ENCODE data around the gene SH3GLB2. TPM values are rescaled to one million over a fixed set of nuclear protein-coding genes. Genes with fewer than 3 reads are reported as not detected.

SH3GLB2 gene
- total and polyA plus RNA-seq, 2 donors (not counting 1 experiment from before 2014, with no cell fraction given) = 27.3 to 42.3 TPM

GRCh38 chr9:128986671-128987070, 41.5 kb downstream of the SH3GLB2 start:
- Histone ChIP-seq H3K9ac (ENCODE audit: insufficient read depth, low read length) (no peak overlapping the region), H3K4me2 (ENCODE audit: extremely low read depth, insufficient read depth, low read length) (no peak overlapping the region), H3K4me3 (replicated peaks in 1 of 4; ENCODE audit: control extremely low read depth in 1 of 4, insufficient read depth in 1 of 4, low read depth in 3 of 4, low read length in 4 of 4) (no peak overlapping the region), H3K36me3 (ENCODE audit: control insufficient read depth, insufficient read depth, low read length) (peaks cover 19% of the 10 kb centered on the region), H3K9me3 (ENCODE audit: control insufficient read depth, insufficient read depth, low read depth, low read length) (no peaks in the 10 kb centered on the region), H4K20me1 (ENCODE audit: control insufficient read depth, extremely low read depth, insufficient read depth, low read length) (no peaks in the 10 kb centered on the region), H3K79me2 (ENCODE audit: control insufficient read depth, insufficient read depth, low read length) (no peaks in the 10 kb centered on the region), H3K4me1 (ENCODE audit: control insufficient read depth, extremely low read depth, insufficient read depth, low read length) (peaks cover 7% of the 10 kb centered on the region), H3K27me3 (ENCODE audit: control insufficient read depth, insufficient read depth, low read length) (no peaks in the 10 kb centered on the region), H3K27ac (ENCODE audit: insufficient read depth, low read length) (no peak overlapping the region), H2AFZ (ENCODE audit: low read length) (no peak overlapping the region)
- DNase-seq (ENCODE audit: low read depth in 2 of 2) = no peak
- TF ChIP-seq EZH2 (IDR thresholded peaks at IDR 0.05; ENCODE audit: low read length, missing control alignments) = no peak
- no peak for TF ChIP-seq CTCF (conservative IDR thresholded peaks at IDR 0.05 in 1 of 2, IDR thresholded peaks at IDR 0.05 in 1 of 2; ENCODE audit: low read depth in 1 of 2, low read length in 2 of 2)

GRCh38 chr9:128983536-128983935, 44.6 kb downstream of the SH3GLB2 start:
- TF ChIP-seq EZH2 (IDR thresholded peaks at IDR 0.05; ENCODE audit: low read length, missing control alignments) (no peak), CTCF (conservative IDR thresholded peaks at IDR 0.05 in 1 of 2, IDR thresholded peaks at IDR 0.05 in 1 of 2; ENCODE audit: low read depth in 1 of 2, low read length in 2 of 2) (no peak)
- H3K27me3 ChIP-seq (ENCODE audit: control insufficient read depth, insufficient read depth, low read length) = no peaks in the 10 kb centered on the region
- no peak for DNase-seq (ENCODE audit: low read depth in 2 of 2)
- no peaks in the 10 kb centered on the region for H3K79me2 ChIP-seq (ENCODE audit: control insufficient read depth, insufficient read depth, low read length)
- peaks cover 17% of the 10 kb centered on the region for H3K36me3 ChIP-seq (ENCODE audit: control insufficient read depth, insufficient read depth, low read length)
- no peaks in the 10 kb centered on the region for H4K20me1 ChIP-seq (ENCODE audit: control insufficient read depth, extremely low read depth, insufficient read depth, low read length)
- H3K4me2 ChIP-seq (ENCODE audit: extremely low read depth, insufficient read depth, low read length) = no peak overlapping the region
- no peak overlapping the region for H3K9ac ChIP-seq (ENCODE audit: insufficient read depth, low read length)
- no peak overlapping the region for H3K4me3 ChIP-seq (replicated peaks in 1 of 4; ENCODE audit: control extremely low read depth in 1 of 4, insufficient read depth in 1 of 4, low read depth in 3 of 4, low read length in 4 of 4)
- no peaks in the 10 kb centered on the region for H3K9me3 ChIP-seq (ENCODE audit: control insufficient read depth, insufficient read depth, low read depth, low read length)
- no peak overlapping the region for H3K27ac ChIP-seq (ENCODE audit: insufficient read depth, low read length)
- peaks cover 7% of the 10 kb centered on the region for H3K4me1 ChIP-seq (ENCODE audit: control insufficient read depth, extremely low read depth, insufficient read depth, low read length)
- H2AFZ ChIP-seq (ENCODE audit: low read length) = no peak overlapping the region

GRCh38 chr9:128979111-128979510, 49.0 kb downstream of the SH3GLB2 start:
- Histone ChIP-seq H3K4me3 (replicated peaks in 1 of 4; ENCODE audit: control extremely low read depth in 1 of 4, insufficient read depth in 1 of 4, low read depth in 3 of 4, low read length in 4 of 4) (no peak overlapping the region), H3K4me2 (ENCODE audit: extremely low read depth, insufficient read depth, low read length) (no peak overlapping the region)

More at GRCh38 chr9:128979111-128979510, 49.0 kb downstream of the SH3GLB2 start:
- H2AFZ ChIP-seq (ENCODE audit: low read length) = no peak overlapping the region
- no peak for DNase-seq (ENCODE audit: low read depth in 2 of 2)
- no peaks in the 10 kb centered on the region for H3K4me1 ChIP-seq (ENCODE audit: control insufficient read depth, extremely low read depth, insufficient read depth, low read length)
- no peaks in the 10 kb centered on the region for H4K20me1 ChIP-seq (ENCODE audit: control insufficient read depth, extremely low read depth, insufficient read depth, low read length)
- no peaks in the 10 kb centered on the region for H3K79me2 ChIP-seq (ENCODE audit: control insufficient read depth, insufficient read depth, low read length)
- TF ChIP-seq CTCF (conservative IDR thresholded peaks at IDR 0.05 in 1 of 2, IDR thresholded peaks at IDR 0.05 in 1 of 2; ENCODE audit: low read depth in 1 of 2, low read length in 2 of 2) = no peak
- TF ChIP-seq EZH2 (IDR thresholded peaks at IDR 0.05; ENCODE audit: low read length, missing control alignments) = no peak
- H3K36me3 ChIP-seq (ENCODE audit: control insufficient read depth, insufficient read depth, low read length) = peaks cover 6% of the 10 kb centered on the region
- no peaks in the 10 kb centered on the region for H3K27me3 ChIP-seq (ENCODE audit: control insufficient read depth, insufficient read depth, low read length)
- H3K9ac ChIP-seq (ENCODE audit: insufficient read depth, low read length) = no peak overlapping the region
- H3K9me3 ChIP-seq (ENCODE audit: control insufficient read depth, insufficient read depth, low read depth, low read length) = no peaks in the 10 kb centered on the region
- H3K27ac ChIP-seq (ENCODE audit: insufficient read depth, low read length) = no peak overlapping the region
